ENCODE data around the gene ZBTB7A.

The ZBTB7A gene

DNA sequence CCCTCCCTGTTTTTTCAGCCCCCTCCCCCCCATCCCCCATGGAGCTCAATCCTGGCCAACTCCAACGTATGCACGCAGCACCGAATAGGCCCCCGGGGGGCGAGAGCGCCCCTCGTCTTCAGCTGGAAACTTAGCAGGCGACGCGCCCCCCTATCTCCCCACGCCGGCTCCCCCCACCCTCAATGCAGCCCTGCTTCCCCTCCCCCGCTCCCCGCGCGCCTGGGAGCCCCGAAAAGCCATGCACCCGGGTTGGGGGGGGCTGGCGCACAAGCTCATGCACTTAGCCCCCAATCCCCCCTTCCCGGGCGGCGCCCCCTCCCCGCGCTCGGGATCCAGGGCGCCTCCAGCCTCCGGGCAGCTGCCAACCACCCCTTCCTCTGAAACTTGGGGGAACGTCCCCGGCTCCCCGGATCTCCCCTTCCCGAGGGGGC lies 508 bp downstream of the ZBTB7A start:
- peak; percentile 78 for DNase-seq

DNA sequence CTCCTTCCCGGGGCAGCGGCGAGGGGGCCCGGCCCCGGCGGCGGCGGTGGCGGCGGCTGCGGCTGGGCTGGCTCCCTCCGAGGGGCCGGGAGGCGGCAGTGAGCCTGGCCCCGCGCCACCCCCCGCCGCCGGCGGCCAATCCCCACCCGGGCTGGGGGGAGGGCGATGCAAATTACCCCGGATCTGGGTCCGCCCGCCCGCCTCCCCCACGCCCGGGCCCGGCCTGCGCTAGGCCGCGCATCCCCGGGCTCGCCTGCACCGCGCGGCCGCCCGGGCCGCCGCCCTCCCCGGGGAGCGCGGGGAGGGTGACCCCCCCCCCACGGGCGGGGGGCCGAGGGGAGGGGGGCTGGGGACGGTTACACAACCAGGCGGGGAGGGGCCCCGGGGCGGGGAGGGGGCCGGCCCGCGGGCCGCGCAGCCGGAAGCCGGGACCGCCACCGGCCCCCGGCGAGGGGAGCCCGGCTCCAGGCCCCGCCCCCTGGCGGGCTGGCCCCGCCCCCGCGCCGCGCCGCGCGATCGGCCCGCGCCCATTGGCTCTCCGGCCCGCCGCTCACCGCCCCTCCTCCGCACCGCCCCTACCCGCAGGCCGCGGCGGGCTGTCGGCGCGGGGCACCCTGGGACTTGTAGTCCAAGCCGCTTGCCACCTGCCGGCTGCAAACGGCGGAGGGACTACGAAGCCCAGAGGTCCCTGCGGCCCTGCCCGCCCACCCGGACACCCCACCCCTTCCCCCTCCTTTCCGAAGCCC lies 1.1 kb downstream of the ZBTB7A start:
- peak; percentile 97 for DNase-seq

DNA sequence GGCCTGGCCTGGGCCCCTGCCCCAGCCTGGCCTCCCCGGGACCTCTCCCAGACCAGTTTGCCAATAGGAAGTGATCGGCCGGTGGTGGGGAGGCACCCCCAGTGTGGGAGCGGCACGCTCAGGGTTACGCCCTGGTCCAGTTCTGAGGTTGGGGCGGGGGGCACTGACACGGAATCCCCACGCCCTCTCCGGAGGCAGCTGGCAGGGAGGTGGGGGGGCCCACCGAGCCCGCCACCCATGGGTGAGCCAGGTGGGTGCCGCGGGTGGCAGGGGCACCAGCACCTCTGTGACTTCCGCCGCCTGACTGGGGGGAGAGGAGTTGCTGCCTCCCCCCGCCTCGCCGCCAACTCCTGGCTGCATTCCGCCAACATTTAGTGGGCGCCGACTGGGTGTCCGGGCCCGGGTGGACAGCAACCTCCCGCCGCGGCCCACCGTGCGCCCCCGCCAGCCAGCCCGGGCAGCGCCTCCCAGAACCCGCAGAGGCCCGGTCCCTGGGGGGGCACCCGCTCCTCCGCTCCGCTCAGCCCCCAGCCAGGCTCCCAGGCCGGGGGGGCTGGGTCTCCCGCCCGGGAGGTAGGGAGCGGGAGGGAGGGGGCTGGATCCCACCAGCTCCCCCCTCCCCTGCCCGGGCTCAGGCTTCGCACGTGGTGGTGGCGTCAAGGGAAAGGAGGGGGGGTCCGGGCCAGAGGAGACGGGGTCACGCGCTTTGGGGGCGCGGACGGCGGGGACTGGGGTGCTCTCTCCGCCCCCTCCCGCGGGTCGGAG lies 2.0 kb downstream of the ZBTB7A start:
- peak; percentile 50 for DNase-seq

DNA sequence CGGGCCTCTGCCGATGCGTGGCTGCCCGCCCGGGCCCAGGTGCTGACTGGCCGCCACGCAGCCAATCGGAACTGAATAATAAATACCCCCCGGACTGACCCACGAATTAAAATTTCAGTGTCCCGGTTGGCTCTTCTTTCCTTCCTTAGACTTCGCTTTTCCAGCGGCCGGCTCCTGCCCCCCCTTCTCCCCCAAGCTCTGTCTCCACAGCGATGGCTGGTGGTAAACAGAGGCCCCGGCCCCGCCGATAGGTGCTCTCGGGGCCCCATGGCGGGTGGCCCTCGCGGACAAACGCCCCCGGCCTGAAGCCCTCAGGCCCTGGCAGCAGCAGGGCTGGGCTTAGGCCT lies 2.6 kb downstream of the ZBTB7A start:
- no peak for DNase-seq

DNA sequence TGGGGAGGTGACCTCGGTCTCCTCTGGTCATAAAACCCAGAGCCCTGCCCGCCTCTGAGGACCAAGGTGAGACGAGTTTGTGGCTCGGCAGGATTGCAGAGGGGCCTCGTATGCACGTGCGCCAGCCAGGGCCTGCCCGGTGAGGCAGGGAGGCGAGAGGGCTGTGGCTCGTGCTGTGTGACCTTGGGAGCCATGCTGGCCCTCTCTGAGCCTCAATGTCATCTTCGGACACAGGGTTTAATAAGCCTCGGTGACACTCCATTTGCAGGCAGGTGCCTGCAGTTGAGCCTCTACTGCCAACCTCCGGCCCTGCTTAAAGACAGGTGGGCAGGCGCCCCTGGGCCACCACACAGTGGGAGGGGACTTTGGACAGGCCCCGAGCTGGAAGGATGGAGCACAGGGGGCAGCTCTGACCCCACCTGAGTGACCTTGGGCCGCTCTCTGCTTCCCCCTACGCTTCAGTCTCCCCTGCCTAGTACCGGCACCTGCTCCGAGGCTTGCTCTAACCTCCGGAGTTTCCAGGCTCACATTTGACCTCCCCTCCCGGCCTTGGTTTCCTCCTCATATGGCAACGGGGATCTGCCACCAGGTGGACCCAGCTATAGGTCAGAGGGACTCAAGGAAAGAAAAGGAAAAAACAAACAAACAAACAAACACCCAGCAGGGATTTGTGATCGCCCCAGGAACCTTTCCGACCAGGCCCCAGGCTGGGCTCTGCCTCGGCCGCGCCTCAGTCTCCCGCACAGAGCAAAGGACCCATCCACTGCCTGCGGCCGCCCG lies 3.1 kb downstream of the ZBTB7A start:
- DNase-seq, result no peak

DNA sequence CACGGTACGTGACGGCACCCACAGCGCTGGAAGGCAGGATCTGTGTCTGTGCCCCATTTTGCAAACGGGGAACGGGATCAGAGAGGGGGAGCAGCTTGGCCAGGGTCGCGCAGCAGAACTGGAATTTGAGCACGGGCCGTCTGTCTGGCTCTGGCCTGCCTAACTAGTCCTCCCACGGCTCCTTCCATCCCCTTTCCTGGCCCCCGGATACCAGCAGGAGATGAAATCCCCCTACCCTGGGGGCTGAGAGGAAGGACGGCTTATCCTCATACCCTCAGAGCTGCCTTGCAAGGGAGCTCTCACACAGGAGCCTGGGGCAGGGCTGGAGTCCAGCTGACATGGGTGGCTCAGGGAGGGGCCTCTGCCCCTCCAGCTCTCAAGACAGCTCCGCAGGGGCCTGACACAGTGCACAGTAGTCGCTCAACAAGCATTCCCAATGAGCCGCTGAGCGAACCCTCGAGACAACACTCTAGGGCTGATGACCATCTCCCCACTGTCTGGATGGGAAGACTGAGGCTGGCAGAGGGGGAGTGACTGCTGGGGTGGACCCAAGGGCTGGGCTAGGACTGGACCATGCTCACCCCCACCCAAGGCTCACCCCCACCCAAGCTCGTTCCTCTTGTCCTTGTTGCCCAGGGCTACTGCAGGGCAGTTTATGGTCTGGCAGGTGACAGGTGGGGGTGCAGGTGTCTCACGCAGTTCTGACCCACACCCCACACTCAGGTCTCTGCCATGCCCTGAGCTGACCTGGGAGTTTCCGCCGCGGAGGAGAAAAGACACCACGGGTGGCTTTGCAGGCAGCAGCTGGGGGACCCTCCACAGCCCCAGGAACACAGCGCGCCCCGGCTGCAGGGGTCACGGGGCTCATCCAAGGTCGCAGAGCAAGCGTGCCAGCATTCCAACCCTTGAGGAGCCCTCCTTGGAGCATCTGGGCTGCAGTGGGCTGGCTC lies 4.0 kb downstream of the ZBTB7A start:
- no peak for DNase-seq

DNA sequence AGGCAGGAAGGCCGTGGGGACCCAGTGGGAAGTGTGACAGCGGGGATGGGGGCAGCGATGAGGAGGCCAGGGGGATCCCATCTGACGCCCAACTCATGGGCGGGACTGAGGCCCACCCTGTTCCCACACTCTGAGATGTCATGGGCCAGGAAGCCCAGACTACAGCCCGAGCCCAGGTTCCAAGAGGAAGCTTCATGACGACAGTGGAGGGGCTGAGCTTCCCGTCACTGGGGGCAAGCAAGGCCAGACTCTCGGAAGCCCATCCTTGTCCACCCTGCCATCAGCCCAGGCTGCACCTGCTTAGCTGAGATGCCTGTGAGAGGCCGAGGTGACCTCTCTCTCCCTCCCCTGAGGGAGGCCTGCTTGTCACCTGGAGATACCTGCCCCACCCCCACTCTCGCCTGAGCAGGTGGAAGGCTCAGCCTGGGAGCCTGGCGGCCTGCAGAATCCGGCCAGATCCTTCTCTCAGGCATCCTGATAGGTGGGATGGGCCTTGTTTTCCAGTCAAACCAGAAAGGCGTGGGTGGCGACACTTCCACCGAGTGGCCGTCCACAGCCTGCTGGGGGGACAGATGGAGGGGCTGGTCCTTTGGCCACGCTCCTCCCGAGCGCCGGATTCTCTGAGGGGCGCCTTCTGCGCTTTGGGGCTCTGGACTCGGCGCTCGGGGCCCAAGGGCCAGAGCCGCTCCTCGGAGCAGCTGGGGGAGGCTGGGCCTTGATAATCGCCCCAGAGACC lies 4.8 kb downstream of the ZBTB7A start:
- DNase-seq, result no peak

DNA sequence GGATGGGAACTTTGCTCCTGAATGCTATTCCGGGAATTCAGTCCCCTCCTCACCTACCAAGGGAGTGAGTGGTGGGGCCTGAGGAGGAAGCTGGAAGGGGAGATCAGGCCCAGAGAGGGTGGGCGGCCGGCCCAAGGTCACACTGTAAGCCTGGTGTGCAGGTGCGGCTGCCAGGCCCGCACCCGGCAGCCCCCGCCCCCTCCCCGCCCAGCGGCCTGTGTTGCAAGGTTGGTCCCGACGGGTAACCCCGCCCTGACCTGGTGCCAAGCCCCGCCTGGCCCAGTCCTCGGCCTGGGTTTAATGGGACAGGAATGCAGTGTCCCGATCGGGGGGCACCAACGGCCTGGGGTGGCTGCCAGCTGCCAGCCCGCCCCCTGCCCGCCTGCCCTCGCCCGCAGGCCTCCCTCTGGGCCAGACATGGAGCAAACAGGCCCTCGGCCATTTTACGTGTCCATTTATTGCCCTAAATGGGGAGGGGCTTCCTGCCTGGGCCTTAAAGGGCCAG lies 5.5 kb downstream of the ZBTB7A start:
- DNase-seq, result no peak

DNA sequence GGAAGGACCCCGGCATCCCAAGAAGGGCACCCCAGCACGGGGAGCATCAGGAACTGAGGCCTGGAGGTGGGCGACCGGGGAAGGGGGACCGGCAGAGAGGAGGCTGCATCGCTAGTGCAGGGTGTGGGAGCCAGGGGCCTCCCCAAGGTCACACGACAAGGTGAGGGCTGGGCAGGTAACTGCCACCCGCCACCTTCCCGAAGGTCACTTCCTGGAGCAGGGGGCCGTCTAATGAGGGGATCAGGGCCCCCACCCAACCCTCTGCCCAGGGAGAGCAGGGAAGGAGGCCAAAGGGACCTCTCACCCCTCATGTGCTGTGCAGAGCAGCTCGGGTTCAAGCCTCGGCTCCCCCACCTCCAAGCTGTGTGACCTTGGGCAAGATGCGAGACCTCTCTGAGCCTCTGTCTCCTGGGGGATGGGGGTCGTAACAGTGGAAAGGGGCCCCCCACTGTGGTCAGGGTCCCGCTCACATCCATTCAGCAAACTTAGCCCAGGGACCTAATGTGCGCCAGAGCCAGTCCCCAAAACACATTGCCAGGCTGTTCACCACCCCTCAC lies 6.0 kb downstream of the ZBTB7A start:
- no peak for DNase-seq

DNA sequence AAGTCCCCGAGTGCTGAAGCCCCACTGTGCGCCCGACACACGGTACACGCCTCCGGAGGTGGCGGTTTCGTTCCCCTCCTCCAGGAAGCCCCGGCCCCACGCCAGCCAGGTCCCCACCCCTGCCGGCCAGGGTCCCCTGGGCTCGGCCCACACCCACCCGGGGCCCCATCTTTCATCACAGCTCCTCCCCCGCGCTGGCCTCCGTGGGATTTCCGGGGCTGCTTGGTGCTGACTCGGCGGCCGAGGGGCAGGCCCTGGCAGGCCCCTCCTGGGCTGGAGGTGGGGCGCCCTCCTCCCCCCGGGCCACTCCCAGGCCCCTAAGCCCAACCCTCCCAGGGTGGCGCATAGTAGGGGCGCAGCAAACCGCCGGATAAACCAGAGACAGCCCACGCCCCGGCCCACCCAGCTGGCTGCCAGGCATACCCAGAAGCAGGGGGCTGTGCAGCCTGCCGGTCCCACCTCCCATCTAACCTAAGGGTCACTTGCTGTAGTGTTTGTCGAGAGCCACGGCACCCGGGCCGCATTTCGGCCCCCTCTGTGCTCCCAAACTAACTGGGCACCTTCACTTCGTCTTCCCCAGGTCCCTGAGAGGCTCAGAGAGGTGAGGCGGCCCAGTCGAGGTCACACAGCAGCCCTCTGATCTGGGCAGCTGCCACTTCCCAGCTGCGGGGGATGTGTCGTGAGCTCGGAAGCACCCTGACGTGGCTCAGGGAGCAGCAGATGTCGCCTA lies 6.6 kb downstream of the ZBTB7A start:
- DNase-seq, result peak; percentile 49

DNA sequence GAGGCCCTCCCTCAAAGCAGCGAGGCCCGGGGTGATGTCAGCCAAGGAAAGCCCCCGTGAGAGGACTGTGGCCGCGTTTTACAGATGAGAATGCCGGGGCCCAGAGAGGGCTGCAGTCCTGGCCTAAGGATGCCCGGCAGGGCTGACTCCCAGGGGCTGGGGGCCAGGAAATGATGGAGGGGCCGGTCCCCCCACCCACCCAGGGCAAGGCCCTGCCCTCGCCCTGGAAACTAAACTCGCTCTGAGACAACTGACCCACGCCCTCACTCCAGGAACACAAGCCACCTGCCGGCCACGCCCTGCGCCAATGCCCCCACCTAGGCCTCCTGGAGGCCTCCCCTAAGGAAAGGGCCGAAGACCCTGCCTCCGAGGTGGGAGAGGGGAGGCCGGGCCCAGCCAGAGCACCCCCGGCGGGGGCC lies 7.2 kb downstream of the ZBTB7A start:
- no peak for DNase-seq

DNA sequence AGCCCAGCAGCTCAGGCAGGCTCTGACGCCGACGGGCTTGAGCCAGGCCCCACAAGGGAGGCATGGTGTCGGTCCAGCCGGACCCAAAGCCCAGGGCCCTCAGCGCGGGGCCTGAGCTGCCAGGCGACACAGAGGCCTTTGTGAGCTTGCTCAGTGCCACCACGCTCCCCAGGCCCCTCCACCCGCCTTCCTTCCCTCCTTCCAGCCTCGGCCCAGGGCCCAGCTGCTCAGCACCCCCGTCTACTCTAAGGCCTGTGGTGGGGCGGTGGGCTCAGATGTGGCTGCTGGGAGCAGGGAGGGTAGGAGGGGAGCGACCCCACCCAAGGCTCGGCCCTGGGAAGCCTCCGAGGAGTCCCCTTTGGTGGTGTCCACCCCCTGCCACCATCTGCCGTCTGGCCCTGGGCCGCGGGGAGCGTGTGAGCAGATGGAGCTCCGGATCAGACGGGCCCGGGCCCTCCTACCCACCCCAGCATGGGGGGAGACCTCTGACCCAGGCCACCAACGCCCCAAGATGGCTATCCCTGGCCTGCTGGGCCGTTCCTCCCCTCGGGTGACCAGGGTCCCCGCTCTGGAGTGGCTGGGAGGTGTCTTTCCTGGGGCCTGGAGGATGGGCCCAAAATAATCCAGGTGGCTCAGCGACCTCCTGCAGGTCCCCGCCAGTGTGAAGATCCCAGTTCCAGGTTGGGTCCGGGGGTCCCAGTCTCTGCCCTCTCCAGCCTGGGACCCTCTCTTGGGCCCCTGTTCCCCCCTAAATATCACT lies 7.8 kb downstream of the ZBTB7A start:
- no peak for DNase-seq

DNA sequence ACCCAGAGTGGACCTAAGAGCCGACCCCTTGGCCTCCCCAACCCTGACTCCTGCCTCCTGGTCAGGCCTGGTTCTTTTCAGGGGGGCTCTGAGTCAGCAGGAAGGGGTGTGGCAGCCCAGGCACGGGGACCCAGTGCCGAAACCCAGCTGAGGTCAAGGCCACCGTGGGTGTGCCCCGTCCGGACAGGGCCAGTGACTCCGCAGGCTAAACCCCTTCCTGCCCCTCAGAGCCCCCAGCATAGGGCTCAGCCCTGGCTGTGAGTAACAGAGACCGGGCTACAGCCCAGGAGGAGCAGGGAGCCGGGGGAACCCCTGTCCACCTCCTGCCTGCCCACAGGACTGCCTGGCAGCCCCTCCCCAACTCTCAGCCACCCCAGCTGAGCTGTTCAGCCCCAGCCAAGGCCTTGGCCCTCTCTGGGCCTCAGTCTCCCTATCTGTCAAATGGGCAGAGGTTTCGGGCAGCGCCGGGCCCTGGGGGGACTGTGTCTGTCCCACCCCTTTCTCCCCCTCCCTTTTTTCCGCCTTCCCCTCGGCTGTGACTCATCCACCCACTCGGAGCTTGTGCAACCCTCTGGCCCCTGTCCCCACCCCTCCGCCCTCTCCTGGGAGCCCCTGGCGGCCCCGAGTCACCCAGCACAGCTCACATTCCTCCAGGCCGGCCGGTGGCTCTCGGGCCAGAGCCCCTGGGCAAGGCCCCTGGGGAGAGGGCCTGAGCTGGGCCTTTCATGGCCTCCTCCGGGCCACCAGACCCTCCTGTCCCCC lies 8.6 kb downstream of the ZBTB7A start:
- peak; percentile 43 for DNase-seq

DNA sequence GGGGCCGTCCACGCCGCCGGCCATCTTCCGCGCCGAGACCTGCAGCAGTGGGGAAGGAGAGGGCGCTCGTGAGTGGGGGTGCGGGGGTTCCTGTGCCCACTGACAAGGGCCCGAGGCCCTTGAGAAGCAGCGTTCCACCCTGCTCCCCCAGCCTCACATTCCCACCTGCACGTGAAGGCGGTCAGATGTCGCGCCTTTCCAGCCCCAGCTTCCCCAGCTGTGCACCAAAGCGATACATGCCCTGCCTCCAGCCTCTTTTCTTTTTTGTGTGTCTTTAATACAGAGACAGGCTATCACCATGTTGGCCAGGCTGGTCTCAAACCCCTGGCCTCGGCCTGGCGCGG lies 11.5 kb downstream of the ZBTB7A start:
- no peak for DNase-seq

DNA sequence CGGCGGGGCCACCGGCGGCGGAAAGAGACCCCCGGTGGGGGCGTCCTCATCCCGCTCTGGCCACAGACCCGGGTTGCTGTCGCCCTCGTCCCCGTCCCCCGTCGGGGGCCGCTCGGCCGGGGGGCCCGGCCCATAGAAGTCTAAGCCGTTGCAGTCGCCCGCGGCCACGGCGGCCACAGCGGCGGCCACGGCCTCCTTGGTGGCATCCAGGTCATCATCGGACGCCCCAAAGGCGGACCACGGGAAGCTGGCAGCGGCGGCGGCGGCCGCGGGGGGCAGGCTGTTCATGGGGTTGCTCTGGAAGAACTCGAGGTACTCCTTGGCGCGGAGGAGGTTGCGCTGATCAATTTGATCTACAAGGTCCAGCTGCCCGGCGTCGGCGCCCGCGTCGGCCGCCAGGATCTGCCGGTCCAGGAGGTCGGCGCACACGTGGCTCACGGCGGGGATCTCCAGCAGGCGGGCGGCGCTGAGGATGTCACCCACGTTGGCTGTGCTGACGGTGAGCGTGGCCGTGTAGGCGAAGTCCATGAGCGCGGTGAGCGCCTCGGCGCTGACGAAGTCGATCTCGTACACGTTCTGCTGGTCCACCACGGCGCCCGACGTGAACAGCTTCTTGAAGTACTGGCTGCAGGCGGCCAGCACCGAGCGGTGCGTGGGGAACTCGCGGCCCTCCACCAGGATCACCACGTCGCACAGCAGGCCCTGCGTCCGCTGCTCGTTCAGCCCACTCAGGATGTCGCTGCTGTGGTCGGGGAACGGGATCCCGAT lies 12.1 kb downstream of the ZBTB7A start:
- no peak for DNase-seq

DNA sequence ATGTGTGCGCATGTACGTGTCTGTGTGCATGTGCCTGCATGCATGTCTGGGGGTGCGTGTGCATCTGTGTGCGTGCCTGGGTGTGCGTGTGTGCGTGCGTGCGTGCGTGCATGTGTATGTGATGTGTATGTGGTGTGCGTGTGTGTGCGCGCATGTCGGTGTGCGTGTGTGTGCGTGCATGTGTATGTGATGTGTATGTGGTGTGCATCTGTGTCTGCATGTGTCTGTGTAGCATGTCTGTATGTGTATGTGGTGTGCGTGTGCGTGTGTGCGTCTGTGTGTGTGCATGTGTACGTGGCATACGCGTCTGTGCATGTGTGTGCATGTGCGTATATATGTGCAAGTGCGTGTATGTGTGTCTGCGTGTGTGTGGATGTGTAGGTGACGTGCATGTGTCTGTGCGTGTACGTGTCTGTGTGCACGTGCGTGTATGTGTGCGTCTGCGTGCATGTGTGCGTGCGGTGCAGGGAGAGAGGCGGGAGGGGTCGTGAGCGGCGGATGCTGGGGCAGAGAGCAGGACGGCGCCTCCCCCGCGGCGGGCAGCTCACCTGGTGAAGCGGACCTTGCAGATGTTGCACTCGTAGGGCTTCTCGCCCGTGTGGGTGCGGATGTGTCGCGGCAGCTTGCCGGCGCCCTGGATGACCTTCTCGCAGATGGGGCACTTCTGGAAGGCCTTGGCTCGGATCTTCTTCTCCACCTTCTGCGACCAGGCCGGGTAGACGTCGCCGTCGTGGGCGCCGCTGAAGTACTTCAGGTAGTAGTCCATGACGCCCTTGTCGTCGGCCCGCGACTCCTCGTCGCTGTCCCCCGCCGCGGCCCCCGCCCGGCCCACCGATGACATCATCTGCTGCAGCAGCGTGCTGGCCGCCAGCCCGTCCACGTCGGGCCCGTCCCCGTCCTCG lies 13.0 kb downstream of the ZBTB7A start:
- DNase-seq, result no peak

DNA sequence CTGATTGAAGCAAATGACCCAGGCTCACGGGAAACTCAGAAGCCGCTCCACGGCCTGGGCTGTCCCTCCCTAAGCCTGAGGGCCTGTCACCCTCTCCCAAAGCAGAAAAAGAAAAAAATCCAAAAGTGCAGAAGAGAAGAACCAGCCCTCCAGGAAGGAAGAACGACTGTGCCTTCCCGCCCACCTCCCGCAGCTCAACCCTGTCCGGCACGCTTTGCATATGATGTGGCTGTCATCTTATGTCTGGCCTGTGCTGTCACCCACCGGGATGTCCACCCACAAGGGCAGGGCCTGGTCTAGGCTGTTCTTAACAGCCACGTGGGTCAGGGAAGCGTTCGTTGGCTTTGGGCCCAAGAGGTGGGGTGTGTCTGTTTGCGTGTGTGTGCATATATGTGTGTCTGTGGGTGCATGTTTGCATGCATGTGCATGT lies 13.7 kb downstream of the ZBTB7A start:
- no peak for DNase-seq

All from CD4-positive, alpha-beta T cell treated with Interleukin-17A for 4 hours (primary cell).